ENCODE measurements around the gene DCP1B.

DCP1B gene

GRCh38 chr12:2008677-2009076 is 4.4 kb upstream of the DCP1B start:
- DNase-seq (no peak), ATAC-seq (replicated peaks) (no peak)
- H3K4me3 Mint-ChIP-seq, result no peak overlapping the region
- peaks cover 0 to 6% of the 10 kb centered on the region in 2 donors for H3K27me3 Mint-ChIP-seq
- peaks cover 3 to 4% of the 10 kb centered on the region in 2 donors for H3K36me3 Mint-ChIP-seq
- H3K27ac Mint-ChIP-seq, result no peak overlapping the region
- peaks cover 7 to 9% of the 10 kb centered on the region in 2 donors for H3K4me1 Mint-ChIP-seq
- no peaks in the 10 kb centered on the region for H3K9me3 Mint-ChIP-seq

GRCh38 chr12:2003676-2004112 is 563 bp downstream of the DCP1B start:
- H3K27me3 Mint-ChIP-seq, result no peaks in the 10 kb centered on the region
- peaks cover 12 to 15% of the 10 kb centered on the region in 2 donors for H3K4me1 Mint-ChIP-seq
- H3K9me3 Mint-ChIP-seq, result no peaks in the 10 kb centered on the region
- peak overlapping the region; percentile 98 for H3K27ac Mint-ChIP-seq
- H3K4me3 Mint-ChIP-seq, result peak overlapping the region; percentile 98 to 100
- DNase-seq (no peak), ATAC-seq (replicated peaks) (peak; percentile 31 to 43)
- H3K36me3 Mint-ChIP-seq, result peaks cover 3 to 4% of the 10 kb centered on the region in 2 donors

GRCh38 chr12:1995205-1995896 is 8.9 kb downstream of the DCP1B start:
- Mint-ChIP-seq H3K27me3 (no peaks in the 10 kb centered on the region), H3K27ac (no peak overlapping the region), H3K4me1 (peaks cover 10 to 12% of the 10 kb centered on the region in 2 donors), H3K4me3 (no peak overlapping the region), H3K36me3 (peaks cover 18 to 28% of the 10 kb centered on the region in 2 donors), H3K9me3 (no peaks in the 10 kb centered on the region)
- ATAC-seq (replicated peaks), result peak; percentile 94 to 98
- DNase-seq, result no peak

- Mint-ChIP-seq H3K4me1 (peaks cover 10 to 12% of the 10 kb centered on the region in 2 donors), H3K27ac (no peak overlapping the region), H3K36me3 (peaks cover 18 to 29% of the 10 kb centered on the region in 2 donors), H3K9me3 (no peaks in the 10 kb centered on the region), H3K4me3 (no peak overlapping the region), H3K27me3 (no peaks in the 10 kb centered on the region)
- no peak for ATAC-seq (replicated peaks)
- DNase-seq, result no peak
Measured at GRCh38 chr12:1994429-1995143, 9.7 kb downstream of the DCP1B start.

GRCh38 chr12:1993871-1994371 is 10.3 kb downstream of the DCP1B start:
- Mint-ChIP-seq H3K4me1 (peaks cover 10 to 12% of the 10 kb centered on the region in 2 donors), H3K27ac (no peak overlapping the region), H3K27me3 (no peaks in the 10 kb centered on the region), H3K36me3 (peaks cover 20 to 34% of the 10 kb centered on the region in 2 donors), H3K4me3 (no peak overlapping the region), H3K9me3 (no peaks in the 10 kb centered on the region)
- DNase-seq (no peak), ATAC-seq (replicated peaks) (no peak)

GRCh38 chr12:1993341-1993740 is 10.9 kb downstream of the DCP1B start:
- DNase-seq (no peak), ATAC-seq (replicated peaks) (no peak)
- H3K36me3 Mint-ChIP-seq, result peaks cover 25 to 39% of the 10 kb centered on the region in 2 donors
- H3K4me3 Mint-ChIP-seq, result no peak overlapping the region
- H3K4me1 Mint-ChIP-seq, result peaks cover 10 to 12% of the 10 kb centered on the region in 2 donors
- no peaks in the 10 kb centered on the region for H3K27me3 Mint-ChIP-seq
- H3K9me3 Mint-ChIP-seq, result no peaks in the 10 kb centered on the region
- no peak overlapping the region for H3K27ac Mint-ChIP-seq

GRCh38 chr12:1992732-1993131 is 11.5 kb downstream of the DCP1B start:
- peaks cover 10 to 12% of the 10 kb centered on the region in 2 donors for H3K4me1 Mint-ChIP-seq
- no peak for ATAC-seq (replicated peaks)
- H3K36me3 Mint-ChIP-seq, result peaks cover 31 to 45% of the 10 kb centered on the region in 2 donors

GRCh38 chr12:1989111-1989510 is 15.1 kb downstream of the DCP1B start:
- Mint-ChIP-seq H3K4me3 (no peak overlapping the region), H3K4me1 (no peaks in the 10 kb centered on the region), H3K36me3 (peaks cover 51 to 58% of the 10 kb centered on the region in 2 donors), H3K9me3 (peaks cover 7 to 14% of the 10 kb centered on the region in 2 donors), H3K27ac (no peak overlapping the region), H3K27me3 (no peaks in the 10 kb centered on the region)
- DNase-seq, result no peak
- no peak for ATAC-seq (replicated peaks)

More at GRCh38 chr12:1992732-1993131, 11.5 kb downstream of the DCP1B start:
- DNase-seq, result no peak
- Mint-ChIP-seq H3K27me3 (no peaks in the 10 kb centered on the region), H3K27ac (no peak overlapping the region), H3K4me3 (no peak overlapping the region), H3K9me3 (peaks cover 0 to 3% of the 10 kb centered on the region in 2 donors)

GRCh38 chr12:1984759-1985158 is 19.5 kb downstream of the DCP1B start:
- no peaks in the 10 kb centered on the region for H3K27me3 Mint-ChIP-seq
- no peak overlapping the region for H3K4me3 Mint-ChIP-seq
- no peak for DNase-seq
- H3K36me3 Mint-ChIP-seq, result peaks cover 52 to 54% of the 10 kb centered on the region in 2 donors
- no peak overlapping the region for H3K27ac Mint-ChIP-seq
- H3K4me1 Mint-ChIP-seq, result no peaks in the 10 kb centered on the region
- ATAC-seq (replicated peaks), result no peak
- peaks cover 8 to 19% of the 10 kb centered on the region in 2 donors for H3K9me3 Mint-ChIP-seq

GRCh38 chr12:1980282-1980681 is 24.0 kb downstream of the DCP1B start:
- Mint-ChIP-seq H3K9me3 (peaks cover 1 to 15% of the 10 kb centered on the region in 2 donors), H3K36me3 (peaks cover 19 to 22% of the 10 kb centered on the region in 2 donors), H3K4me3 (no peak overlapping the region), H3K4me1 (no peaks in the 10 kb centered on the region), H3K27me3 (no peaks in the 10 kb centered on the region), H3K27ac (no peak overlapping the region)
- ATAC-seq (replicated peaks), result no peak
- no peak for DNase-seq

- DNase-seq (no peak), ATAC-seq (replicated peaks) (no peak)
- no peaks in the 10 kb centered on the region for H3K4me1 Mint-ChIP-seq
- H3K27me3 Mint-ChIP-seq, result no peaks in the 10 kb centered on the region
- peaks cover 4 to 10% of the 10 kb centered on the region in 2 donors for H3K36me3 Mint-ChIP-seq
- H3K9me3 Mint-ChIP-seq, result no peaks in the 10 kb centered on the region
- no peak overlapping the region for H3K4me3 Mint-ChIP-seq
- no peak overlapping the region for H3K27ac Mint-ChIP-seq
Measured at GRCh38 chr12:1978078-1978862, 26.0 kb downstream of the DCP1B start.

- no peak for DNase-seq
- Mint-ChIP-seq H3K27me3 (no peaks in the 10 kb centered on the region), H3K4me1 (no peaks in the 10 kb centered on the region), H3K4me3 (no peak overlapping the region), H3K27ac (no peak overlapping the region), H3K36me3 (peaks cover 1 to 10% of the 10 kb centered on the region in 2 donors), H3K9me3 (no peaks in the 10 kb centered on the region)
- ATAC-seq (replicated peaks), result no peak
Measured at GRCh38 chr12:1977588-1977987, 26.7 kb downstream of the DCP1B start.

GRCh38 chr12:1977109-1977508 is 27.1 kb downstream of the DCP1B start:
- peaks cover 1 to 10% of the 10 kb centered on the region in 2 donors for H3K36me3 Mint-ChIP-seq
- no peak overlapping the region for H3K27ac Mint-ChIP-seq
- no peaks in the 10 kb centered on the region for H3K9me3 Mint-ChIP-seq
- H3K4me1 Mint-ChIP-seq, result no peaks in the 10 kb centered on the region
- no peak overlapping the region for H3K4me3 Mint-ChIP-seq
- ATAC-seq (replicated peaks) (no peak), DNase-seq (no peak)
- H3K27me3 Mint-ChIP-seq, result no peaks in the 10 kb centered on the region

- no peak overlapping the region for H3K4me3 Mint-ChIP-seq
- H3K4me1 Mint-ChIP-seq, result no peaks in the 10 kb centered on the region
- H3K9me3 Mint-ChIP-seq, result no peaks in the 10 kb centered on the region
- H3K27ac Mint-ChIP-seq, result no peak overlapping the region
- H3K36me3 Mint-ChIP-seq, result peaks cover 1 to 10% of the 10 kb centered on the region in 2 donors
- H3K27me3 Mint-ChIP-seq, result no peaks in the 10 kb centered on the region
- ATAC-seq (replicated peaks) (no peak), DNase-seq (no peak)
Measured at GRCh38 chr12:1974812-1975211, 29.4 kb downstream of the DCP1B start.
